Fibroblast of the aortic adventitia (primary cell): ENCODE data around the gene HIVEP2. TPM values are rescaled to one million over a fixed set of nuclear protein-coding genes. Genes with fewer than 3 reads are reported as not detected.

Experiments
- DNase-seq: peaks from one replicate; pipeline ENCODE4 v3.0.0-alpha.2; 2010; ENCODE audit warnings: low read depth
- H3K4me3 ChIP-seq: 2 replicates; pipeline ENCODE4 v1.5.1; 2011; ENCODE audit warnings: low read depth, mild to moderate bottlenecking, control low read depth, low read length, moderate library complexity
- total RNA-seq: library from RNA; depleted of rRNA; stranded (reverse); fragments of >200 nt; gene quantifications from 2 replicates; pipeline ENCODE4 v1.2.3, GENCODE V29; 2012; ENCODE audit warnings: low replicate concordance
- TF ChIP-seq, protein P1 (sequence below): IDR thresholded peaks from 2 replicates; pipeline ENCODE4 v1.5.1; 2011; ENCODE audit warnings: mild to moderate bottlenecking, low read length, control low read depth, inconsistent platforms; ENCODE audit not compliant: insufficient read depth

The HIVEP2 gene
- total RNA-seq, 1 donor, result 23.1 TPM

DNA sequence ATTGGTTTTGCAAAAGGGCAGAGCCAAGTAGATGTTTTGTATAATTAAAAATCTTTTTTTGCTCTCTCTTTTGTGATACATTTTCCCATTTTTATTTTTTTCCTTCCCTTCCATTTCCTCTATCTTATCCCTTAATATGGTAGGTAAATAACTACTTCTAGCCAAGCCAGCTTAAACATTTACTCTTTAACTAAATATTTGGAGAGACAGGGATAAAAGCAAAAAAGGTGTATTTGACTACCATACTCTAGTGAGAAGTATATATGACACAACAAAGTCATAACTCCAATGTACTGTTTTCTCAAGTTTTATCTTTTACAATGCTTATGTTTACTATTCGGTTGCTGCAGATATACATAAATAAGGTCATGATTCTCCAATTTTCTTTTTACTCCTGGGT, 154.7 kb downstream of the HIVEP2 start:
- no peak overlapping the region for H3K4me3 ChIP-seq
- TF ChIP-seq, protein P1, sequence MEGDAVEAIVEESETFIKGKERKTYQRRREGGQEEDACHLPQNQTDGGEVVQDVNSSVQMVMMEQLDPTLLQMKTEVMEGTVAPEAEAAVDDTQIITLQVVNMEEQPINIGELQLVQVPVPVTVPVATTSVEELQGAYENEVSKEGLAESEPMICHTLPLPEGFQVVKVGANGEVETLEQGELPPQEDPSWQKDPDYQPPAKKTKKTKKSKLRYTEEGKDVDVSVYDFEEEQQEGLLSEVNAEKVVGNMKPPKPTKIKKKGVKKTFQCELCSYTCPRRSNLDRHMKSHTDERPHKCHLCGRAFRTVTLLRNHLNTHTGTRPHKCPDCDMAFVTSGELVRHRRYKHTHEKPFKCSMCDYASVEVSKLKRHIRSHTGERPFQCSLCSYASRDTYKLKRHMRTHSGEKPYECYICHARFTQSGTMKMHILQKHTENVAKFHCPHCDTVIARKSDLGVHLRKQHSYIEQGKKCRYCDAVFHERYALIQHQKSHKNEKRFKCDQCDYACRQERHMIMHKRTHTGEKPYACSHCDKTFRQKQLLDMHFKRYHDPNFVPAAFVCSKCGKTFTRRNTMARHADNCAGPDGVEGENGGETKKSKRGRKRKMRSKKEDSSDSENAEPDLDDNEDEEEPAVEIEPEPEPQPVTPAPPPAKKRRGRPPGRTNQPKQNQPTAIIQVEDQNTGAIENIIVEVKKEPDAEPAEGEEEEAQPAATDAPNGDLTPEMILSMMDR, result no peak
- DNase-seq, result no peak

DNA sequence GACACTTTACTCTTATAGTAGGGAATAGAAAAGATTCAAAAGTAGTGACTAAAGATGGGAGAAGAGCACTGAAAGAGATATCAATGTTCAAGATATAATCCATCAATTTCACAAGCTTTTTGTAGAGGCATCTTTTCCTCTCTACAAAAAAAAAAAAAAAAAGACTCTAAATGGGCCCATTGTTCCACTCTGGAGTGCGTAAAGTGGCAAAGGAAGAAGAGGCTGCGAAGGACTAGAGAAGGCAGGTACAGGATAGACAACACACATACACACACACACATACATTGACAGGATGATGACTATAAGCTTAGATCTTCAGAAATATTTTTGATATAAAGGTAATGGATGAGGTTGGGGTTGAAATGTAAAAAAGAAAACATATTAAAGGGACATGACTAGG, 157.6 kb downstream of the HIVEP2 start:
- TF ChIP-seq, protein P1, result no peak
- no peak overlapping the region for H3K4me3 ChIP-seq
- no peak for DNase-seq

- peak; percentile 60 for DNase-seq
- no peak overlapping the region for H3K4me3 ChIP-seq
Measured at GRCh38 chr6:142786476-142786875, 158.5 kb downstream of the HIVEP2 start.

DNA sequence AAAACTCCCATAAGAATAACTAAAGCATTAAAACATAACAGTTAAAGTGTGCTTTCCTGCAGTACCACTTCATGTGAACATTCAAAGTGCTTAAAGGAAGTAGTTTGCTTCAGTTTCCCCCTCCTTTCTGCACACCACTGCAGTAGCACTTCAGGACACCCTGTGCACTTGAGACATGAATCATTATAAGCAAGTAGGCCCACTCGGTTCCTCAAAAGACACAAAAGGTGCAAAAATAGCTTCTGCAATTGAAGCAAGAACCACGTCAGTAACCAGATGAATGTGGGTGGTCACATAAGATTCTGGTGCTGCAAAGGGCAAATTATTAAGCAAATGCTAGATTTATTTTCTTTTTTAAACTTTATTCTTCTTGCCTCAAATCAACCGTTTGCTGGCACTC, 160.6 kb downstream of the HIVEP2 start:
- DNase-seq, result no peak
- H3K4me3 ChIP-seq, result no peak overlapping the region
- TF ChIP-seq, protein P1, result no peak

More at GRCh38 chr6:142786476-142786875, 158.5 kb downstream of the HIVEP2 start:
- TF ChIP-seq, protein P1, result no peak

- no peak overlapping the region for H3K4me3 ChIP-seq
- no peak for DNase-seq
- TF ChIP-seq, protein P1, result no peak
Measured at GRCh38 chr6:142783499-142783898, 161.5 kb downstream of the HIVEP2 start.

DNA sequence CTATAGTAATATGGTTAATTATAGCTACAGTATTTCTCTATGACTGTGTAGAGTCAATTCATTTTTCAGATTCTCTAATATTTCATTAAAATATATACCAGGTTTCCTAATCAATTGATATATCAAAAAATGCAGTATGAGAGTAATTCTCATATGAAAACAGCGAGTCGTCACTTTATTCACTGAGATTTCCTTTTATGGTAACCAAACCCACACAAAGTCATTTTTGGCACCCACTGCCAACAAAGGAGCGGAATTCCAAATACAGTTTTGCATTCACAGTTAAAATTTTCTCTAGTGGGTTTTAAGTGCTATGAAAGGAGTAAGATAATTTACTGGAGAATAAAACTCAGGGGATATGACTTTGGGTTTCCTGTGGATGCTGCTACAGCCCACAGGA, 163.8 kb downstream of the HIVEP2 start:
- H3K4me3 ChIP-seq, result no peak overlapping the region
- DNase-seq, result no peak
- TF ChIP-seq, protein P1, result no peak
